8988T (cell line): ENCODE measurements around the gene RARS2.
"Not testable (repeated sequence)": the region's sequence is repeated elsewhere in the genome, so short reads cannot be mapped to it uniquely, and the experiment has no call there.

ENCODE experiments used
- DNase-seq: peaks from one replicate; pipeline ENCODE4 v3.0.0; 2011

Gene RARS2

DNA sequence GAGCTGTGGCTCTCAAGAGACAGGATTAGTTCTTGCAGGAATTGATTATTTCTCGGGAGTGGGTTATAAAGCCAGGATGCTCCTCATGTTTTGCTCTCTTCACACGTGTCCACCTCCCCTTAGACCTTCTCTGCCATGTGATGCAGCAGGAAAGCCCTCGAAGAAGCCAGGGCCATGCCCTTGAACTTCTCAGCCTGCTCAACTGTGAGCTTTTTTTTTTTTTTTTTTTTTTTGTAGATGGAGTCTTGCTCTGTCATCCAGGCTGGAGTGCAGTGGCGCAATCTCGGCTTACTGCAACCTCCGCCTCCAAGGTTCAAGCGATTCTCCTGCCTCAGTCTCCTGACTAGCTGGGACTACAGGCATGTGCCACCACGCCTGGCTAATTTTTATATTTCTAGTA is 100.5 kb downstream of the RARS2 start:
- DNase-seq, result not testable (repeated sequence)

DNA sequence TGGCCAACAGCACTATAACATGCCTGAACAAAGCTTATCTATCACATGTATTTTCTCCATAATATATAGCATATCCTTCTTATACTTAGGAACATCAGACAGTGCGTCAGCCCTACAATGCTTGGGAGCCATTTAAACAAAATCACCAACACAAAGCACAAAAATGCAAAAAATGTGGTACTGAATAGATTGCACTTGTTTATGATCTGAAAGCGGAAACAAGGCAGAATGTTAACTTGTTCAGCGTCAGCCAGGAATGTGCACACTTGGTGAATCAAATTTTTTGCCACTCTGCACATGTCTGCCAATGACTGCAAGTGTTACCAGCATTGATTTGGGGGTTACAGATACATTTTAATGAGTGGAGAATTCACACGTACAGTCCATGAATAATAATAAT is 102.2 kb downstream of the RARS2 start:
- DNase-seq, result no peak

DNA sequence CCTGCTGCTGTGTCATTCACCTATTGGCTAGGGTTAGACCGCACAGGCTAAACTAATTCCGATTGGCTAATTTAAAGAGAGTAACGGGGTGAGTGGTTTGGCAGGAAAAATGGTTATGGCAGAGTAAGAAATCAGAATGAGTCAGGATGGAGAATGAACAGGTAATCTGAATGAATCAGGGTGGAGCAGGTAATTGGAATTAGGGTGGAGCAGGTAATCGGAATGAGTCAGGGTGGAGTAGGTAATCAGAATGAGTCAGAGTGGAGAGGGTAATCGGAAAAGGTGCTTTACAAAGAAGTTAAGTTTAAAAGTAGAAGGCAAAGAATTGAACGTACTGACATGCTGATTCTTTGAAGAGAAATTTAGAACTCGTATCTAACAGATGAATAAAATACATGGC is 105.3 kb downstream of the RARS2 start:
- no peak for DNase-seq

DNA sequence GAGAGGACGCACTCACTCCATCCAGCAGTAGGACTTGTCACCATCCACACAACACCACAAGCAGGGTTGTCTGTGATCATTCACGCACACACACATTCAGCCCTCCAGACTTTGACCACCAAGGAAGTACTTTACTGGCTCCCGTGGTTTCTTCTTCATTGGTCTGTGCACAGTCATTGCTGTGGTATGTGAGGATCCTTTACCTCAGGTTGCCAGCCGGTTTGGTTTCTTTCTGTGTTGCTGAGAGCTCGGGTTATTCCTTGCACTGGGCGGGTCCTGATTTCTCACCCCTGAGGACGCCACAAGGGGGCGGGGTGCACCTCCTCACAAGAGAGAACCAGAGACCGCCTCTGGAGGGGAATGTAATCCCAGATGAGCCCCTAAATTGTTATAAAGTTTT is 105.9 kb downstream of the RARS2 start:
- DNase-seq, result peak; percentile 24

DNA sequence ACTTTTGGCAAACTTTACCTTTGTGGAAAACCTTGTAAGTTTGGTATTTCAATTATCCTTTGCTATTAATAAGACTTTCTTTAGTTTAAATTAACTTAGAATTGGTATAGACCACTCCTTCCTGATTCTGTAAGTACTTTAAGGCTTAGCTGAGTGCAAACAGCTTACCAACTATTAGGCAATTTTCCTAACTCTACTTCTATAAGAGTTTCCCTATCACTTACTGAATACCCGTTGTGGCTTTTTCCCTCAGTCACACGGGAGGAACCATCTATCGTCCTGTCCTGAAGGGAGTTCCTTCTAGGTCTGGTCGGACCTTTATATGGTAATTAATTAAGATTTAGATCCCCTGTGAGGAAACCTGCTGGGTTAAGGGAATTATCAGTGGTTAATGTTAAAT is 107.4 kb downstream of the RARS2 start:
- no peak for DNase-seq

DNA sequence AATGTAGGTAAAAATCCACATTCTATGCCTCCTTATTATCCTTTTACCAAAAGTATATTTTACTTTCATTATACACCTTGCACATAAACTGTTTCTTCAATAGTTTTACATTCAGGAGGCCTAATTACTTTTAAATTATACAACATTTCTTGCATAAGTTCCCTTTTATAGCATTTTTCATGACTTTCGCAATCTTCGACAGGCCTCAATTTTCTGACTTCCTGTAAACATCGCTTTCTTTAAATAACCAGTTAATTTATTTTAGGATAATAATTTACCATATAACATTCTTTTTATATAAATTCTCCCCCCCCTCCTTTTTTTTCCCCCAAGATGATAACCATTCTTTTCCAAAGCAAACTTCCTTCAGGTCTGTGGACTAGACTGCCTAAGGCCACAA is 107.9 kb downstream of the RARS2 start:
- DNase-seq, result no peak

DNA sequence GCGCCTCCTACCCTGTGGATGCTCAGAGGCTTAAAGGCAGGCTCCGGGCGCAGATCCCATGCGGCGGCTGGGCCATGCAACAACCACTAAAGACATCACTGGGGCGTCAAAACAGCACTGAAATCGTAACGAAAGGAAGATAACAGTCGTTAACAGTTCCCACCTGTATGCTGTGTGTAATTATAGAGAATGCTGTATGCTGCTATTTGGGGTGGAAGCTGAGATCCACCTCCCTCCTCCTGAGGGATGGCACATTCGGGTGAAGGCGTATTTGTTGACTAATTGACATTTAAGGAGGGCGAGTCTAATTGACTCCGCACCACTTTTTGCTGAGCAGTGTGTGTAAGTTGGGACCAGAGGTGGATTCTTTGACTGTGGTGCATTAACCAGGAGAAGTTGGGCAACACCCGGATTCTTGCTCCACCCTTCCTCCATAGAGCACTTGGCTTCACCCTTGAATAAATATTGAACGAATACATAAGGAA is 116.3 kb downstream of the RARS2 start:
- DNase-seq, result no peak

DNA sequence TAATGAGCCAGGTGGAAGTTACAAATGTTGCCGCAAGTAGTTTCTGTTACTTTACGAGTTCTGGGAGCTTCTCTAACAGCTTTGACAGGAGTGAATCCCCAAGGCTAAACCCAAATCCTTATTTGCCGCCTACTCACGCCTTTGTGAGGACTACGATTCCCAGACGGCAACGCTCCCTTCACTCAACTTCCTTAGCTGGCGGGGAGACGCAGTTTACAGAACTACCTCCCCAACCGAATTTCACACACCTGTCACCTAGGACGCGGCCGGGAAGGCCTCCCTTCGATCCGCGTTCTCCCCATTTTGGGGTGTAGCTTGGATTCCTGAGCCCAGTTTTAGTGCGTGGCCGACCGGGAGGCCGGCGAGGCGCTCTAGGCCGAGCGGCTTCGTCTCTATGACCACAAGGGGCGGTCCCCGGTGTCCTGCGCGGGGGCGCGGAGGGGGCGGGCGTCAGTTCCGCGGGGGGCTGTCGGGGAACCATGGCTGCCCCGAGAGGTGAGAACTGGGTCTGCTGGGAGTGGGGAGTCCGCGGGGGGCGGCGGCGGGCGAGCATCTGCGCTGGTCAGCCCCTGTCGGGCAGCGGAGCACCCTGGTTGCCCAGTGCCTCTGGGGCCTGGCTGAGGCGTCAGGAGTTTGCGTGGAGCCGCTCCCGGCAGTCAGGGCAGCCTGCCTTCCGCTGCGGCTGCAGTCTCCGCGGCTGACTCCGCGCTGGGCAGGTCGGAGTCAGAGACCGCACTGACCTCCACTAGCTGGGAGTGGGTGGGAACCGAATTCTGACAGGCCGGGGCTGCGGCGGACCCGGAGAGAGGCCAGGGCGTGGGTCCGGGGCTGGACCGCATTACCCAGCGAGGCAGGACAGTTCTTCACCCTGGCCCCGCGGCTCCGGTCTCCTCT is 117.0 kb downstream of the RARS2 start, which contains the start of gene SLC35A1:
TSS of gene SLC35A1 (plus strand) at position 450 of the 894 bp plus-strand sequence. CDS start at position 480, 30 bp downstream.
- DNase-seq, result peak; percentile 60

DNA sequence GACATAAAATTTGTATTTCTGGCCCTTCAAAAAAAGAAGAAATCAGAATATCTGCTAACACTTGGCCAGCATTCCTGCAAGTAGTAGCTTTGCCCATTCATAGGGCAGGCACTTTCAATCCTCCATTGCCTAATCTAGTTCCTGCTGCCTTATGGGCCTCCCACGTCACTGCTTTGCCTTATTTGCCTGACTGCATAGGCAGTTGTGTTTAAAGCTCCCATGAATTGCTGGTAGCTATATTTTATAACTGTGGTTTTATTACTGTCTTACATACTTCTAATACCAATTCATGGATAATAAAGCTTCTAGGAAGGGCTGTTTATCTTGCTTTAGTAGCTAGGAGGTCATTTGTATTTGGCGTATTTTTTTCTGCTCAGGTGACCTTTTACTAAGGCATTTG is 124.7 kb downstream of the RARS2 start:
- DNase-seq, result no peak
